Neural cell (in vitro differentiated cells): ENCODE data around the gene GPS2. TPM values are rescaled to one million over a fixed set of nuclear protein-coding genes. Genes with fewer than 3 reads are reported as not detected.

Source experiments
- H2AFZ ChIP-seq: fragments of 200-600, 300-800 bp; sonication (generic), shearing (Covaris generic); 2 replicates; pipeline ENCODE4 v1.6.0; 2014; ENCODE audit warnings: low read depth, mild to moderate bottlenecking, antibody characterized with exemption, low read length, moderate library complexity
- H3F3A ChIP-seq: fragments of 200-600 bp; shearing (Covaris generic); 2 replicates; pipeline ENCODE4 v1.6.1; 2016; ENCODE audit warnings: mild to moderate bottlenecking, moderate library complexity, mixed read lengths, antibody characterized with exemption, low read length; ENCODE audit not compliant: insufficient read depth, poor library complexity, severe bottlenecking
- H3K27ac ChIP-seq: fragments of 200-600, 300-800 bp; sonication (generic), shearing (Covaris generic); 2 replicates; pipeline ENCODE4 v1.5.1; 2014; ENCODE audit warnings: mild to moderate bottlenecking, low read length, moderate library complexity
- H3K27me3 ChIP-seq: fragments of 300-800, 200-600 bp; sonication (generic), shearing (Covaris generic); 2 replicates; pipeline ENCODE4 v1.6.0; 2014; ENCODE audit warnings: mild to moderate bottlenecking, low read depth, low read length, moderate library complexity; ENCODE audit not compliant: insufficient read depth
- H3K36me3 ChIP-seq: fragments of 300-800, 200-600 bp; sonication (generic), shearing (Covaris generic); 2 replicates; pipeline ENCODE4 v1.5.1; 2014; ENCODE audit warnings: mild to moderate bottlenecking, antibody characterized with exemption, low read length, moderate library complexity; ENCODE audit not compliant: insufficient read depth
- H3K4me2 ChIP-seq: fragments of 300-800, 200-600 bp; sonication (generic), shearing (Covaris generic); 2 replicates; pipeline ENCODE4 v1.6.0; 2014; ENCODE audit warnings: mild to moderate bottlenecking, low read length
- H3K4me3 ChIP-seq: fragments of 300-800, 200-600 bp; sonication (generic), shearing (Covaris generic); 2 replicates; pipeline ENCODE4 v1.5.1; 2014; ENCODE audit warnings: mild to moderate bottlenecking, low read length, moderate library complexity
- H3K79me2 ChIP-seq: fragments of 200-600 bp; shearing (Covaris generic); replicated peaks from 2 replicates; pipeline ENCODE4 v1.6.0; 2014; ENCODE audit warnings: mild to moderate bottlenecking, low read length, moderate library complexity; ENCODE audit not compliant: insufficient read depth
- H3K9ac ChIP-seq: fragments of 300-800, 200-600 bp; sonication (generic), shearing (Covaris generic); 2 replicates; pipeline ENCODE4 v1.6.1; 2016; ENCODE audit warnings: mild to moderate bottlenecking, low read length, mixed read lengths
- H3K9me2 ChIP-seq: fragments of 200-600 bp; shearing (Covaris generic); 2 replicates; pipeline ENCODE4 v1.6.1; 2016; ENCODE audit warnings: mild to moderate bottlenecking, low read length, mixed read lengths; ENCODE audit not compliant: insufficient read depth
- H3K9me3 ChIP-seq: fragments of 200-600, 300-800 bp; sonication (generic), shearing (Covaris generic); 2 replicates; pipeline ENCODE4 v1.6.1; 2016; ENCODE audit warnings: mild to moderate bottlenecking, mixed run types, low read length, moderate library complexity, mixed read lengths
- H4K20me1 ChIP-seq: fragments of 200-600 bp; shearing (Covaris generic); 2 replicates; pipeline ENCODE4 v1.6.1; 2016; ENCODE audit warnings: mild to moderate bottlenecking, mixed run types; ENCODE audit not compliant: insufficient read depth
- EP300 ChIP-seq: fragments of 450-650 bp; conservative IDR thresholded peaks from 2 replicates; pipeline ENCODE4 v1.6.1; 2014; ENCODE audit warnings: antibody characterized with exemption, mild to moderate bottlenecking, moderate library complexity; ENCODE audit not compliant: poor library complexity, severe bottlenecking
- EZH2 ChIP-seq: fragments of 200-600, 300-800 bp; shearing (Covaris generic), sonication (generic); IDR thresholded peaks from 2 replicates; pipeline ENCODE4 v1.6.1; 2014; ENCODE audit warnings: antibody characterized with exemption, low read length, borderline replicate concordance, mild to moderate bottlenecking; ENCODE audit not compliant: insufficient read depth, poor library complexity, severe bottlenecking
- MXI1 ChIP-seq: fragments of 450-650 bp; conservative IDR thresholded peaks from 2 replicates; pipeline ENCODE4 v1.6.1; 2014; ENCODE audit warnings: antibody characterized with exemption, mild to moderate bottlenecking; ENCODE audit not compliant: poor library complexity, severe bottlenecking
- POLR2AphosphoS5 ChIP-seq: IDR thresholded peaks from 2 replicates; pipeline ENCODE4 v1.6.1; 2012
- RAD21 ChIP-seq: fragments of 450-650 bp; conservative IDR thresholded peaks from 2 replicates; pipeline ENCODE4 v1.6.1; 2014; ENCODE audit warnings: antibody characterized with exemption, mild to moderate bottlenecking, moderate library complexity
- REST ChIP-seq: IDR thresholded peaks from 2 replicates; pipeline ENCODE4 v1.6.1; 2012; ENCODE audit warnings: borderline replicate concordance
- SMC3 ChIP-seq: fragments of 450-650 bp; conservative IDR thresholded peaks from 2 replicates; pipeline ENCODE4 v1.6.1; 2014; ENCODE audit warnings: antibody characterized with exemption, mild to moderate bottlenecking, moderate library complexity; ENCODE audit not compliant: poor library complexity
- polyA minus RNA-seq: library from RNA; depleted of rRNA, polyadenylated mRNA; stranded (reverse); fragments of >200 nt; gene quantifications from 2 replicates; pipeline ENCODE4 v1.2.3, GENCODE V29; 2014
- polyA plus RNA-seq: library from polyadenylated mRNA; depleted of rRNA; stranded (reverse); fragments of >200 nt; gene quantifications from 2 replicates; pipeline ENCODE4 v1.2.3, GENCODE V29; 2014
- TF ChIP-seq, protein P1 (sequence below): fragments of 450-650 bp; IDR thresholded peaks from 2 replicates; pipeline ENCODE4 v1.5.1; 2014; ENCODE audit warnings: antibody characterized with exemption, mild to moderate bottlenecking, moderate library complexity; ENCODE audit not compliant: poor library complexity, severe bottlenecking

GPS2 gene, protein sequence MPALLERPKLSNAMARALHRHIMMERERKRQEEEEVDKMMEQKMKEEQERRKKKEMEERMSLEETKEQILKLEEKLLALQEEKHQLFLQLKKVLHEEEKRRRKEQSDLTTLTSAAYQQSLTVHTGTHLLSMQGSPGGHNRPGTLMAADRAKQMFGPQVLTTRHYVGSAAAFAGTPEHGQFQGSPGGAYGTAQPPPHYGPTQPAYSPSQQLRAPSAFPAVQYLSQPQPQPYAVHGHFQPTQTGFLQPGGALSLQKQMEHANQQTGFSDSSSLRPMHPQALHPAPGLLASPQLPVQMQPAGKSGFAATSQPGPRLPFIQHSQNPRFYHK
- polyA plus RNA-seq (108 and 116 TPM in 2 replicates), polyA minus RNA-seq (50.1 and 59.2 TPM in 2 replicates)

GRCh38 chr17:7314719-7315569 is at the start of gene GPS2:
Gene GPS2 (minus strand): TSS chr17:7315360. CDS start chr17:7315052, 308 bp downstream.
- Histone ChIP-seq H3K79me2 (peaks cover 22% of the 10 kb centered on the region), H3K4me3 (peak within 1 kb of the TSS; percentile 83), H3K27ac (peak within 1 kb of the TSS; percentile 87), H2AFZ (peak within 1 kb of the TSS; percentile 53), H3K27me3 (no peaks in the 10 kb centered on the region), H3K4me2 (peak within 1 kb of the TSS; percentile 95), H4K20me1 (no peaks in the 10 kb centered on the region), H3F3A (no peaks in the 10 kb centered on the region), H3K9me3 (no peaks in the 10 kb centered on the region), H3K9me2 (no peaks in the 10 kb centered on the region), H3K9ac (peak within 1 kb of the TSS; percentile 81), H3K36me3 (no peaks in the 10 kb centered on the region)
- TF ChIP-seq SMC3 (peak; percentile 23), POLR2AphosphoS5 (peak; percentile 92), MXI1 (peak; percentile 86), EP300 (peak; percentile 68), REST (peak; percentile 33)
- TF ChIP-seq, protein P1, sequence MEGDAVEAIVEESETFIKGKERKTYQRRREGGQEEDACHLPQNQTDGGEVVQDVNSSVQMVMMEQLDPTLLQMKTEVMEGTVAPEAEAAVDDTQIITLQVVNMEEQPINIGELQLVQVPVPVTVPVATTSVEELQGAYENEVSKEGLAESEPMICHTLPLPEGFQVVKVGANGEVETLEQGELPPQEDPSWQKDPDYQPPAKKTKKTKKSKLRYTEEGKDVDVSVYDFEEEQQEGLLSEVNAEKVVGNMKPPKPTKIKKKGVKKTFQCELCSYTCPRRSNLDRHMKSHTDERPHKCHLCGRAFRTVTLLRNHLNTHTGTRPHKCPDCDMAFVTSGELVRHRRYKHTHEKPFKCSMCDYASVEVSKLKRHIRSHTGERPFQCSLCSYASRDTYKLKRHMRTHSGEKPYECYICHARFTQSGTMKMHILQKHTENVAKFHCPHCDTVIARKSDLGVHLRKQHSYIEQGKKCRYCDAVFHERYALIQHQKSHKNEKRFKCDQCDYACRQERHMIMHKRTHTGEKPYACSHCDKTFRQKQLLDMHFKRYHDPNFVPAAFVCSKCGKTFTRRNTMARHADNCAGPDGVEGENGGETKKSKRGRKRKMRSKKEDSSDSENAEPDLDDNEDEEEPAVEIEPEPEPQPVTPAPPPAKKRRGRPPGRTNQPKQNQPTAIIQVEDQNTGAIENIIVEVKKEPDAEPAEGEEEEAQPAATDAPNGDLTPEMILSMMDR, result no peak

GRCh38 chr17:7363311-7363710 is 48.2 kb upstream of the GPS2 start:
- Histone ChIP-seq H4K20me1 (no peaks in the 10 kb centered on the region), H3K79me2 (no peaks in the 10 kb centered on the region), H3K4me2 (no peak overlapping the region), H3K9me3 (no peaks in the 10 kb centered on the region), H2AFZ (no peak overlapping the region), H3K27ac (no peak overlapping the region), H3K9me2 (no peaks in the 10 kb centered on the region), H3K4me3 (no peak overlapping the region), H3K27me3 (no peaks in the 10 kb centered on the region), H3F3A (no peaks in the 10 kb centered on the region), H3K9ac (no peak overlapping the region), H3K36me3 (no peaks in the 10 kb centered on the region)
- TF ChIP-seq MXI1 (no peak), POLR2AphosphoS5 (no peak), RAD21 (no peak), EZH2 (no peak)
